GM21360 (cell line): ENCODE data around the gene PARS2.

Experiments used
- ATAC-seq: cut with Tn5 transposase; IDR thresholded peaks from one replicate; pipeline ENCODE4 v1.9.1; 2021; ENCODE audit warnings: mild to moderate bottlenecking, moderate library complexity; ENCODE audit not compliant: unreplicated experiment

Gene PARS2

GRCh38 chr1:54800041-54800898 lies 35.9 kb upstream of the PARS2 start:
- no peak for ATAC-seq

GRCh38 chr1:54798769-54799641 lies 34.7 kb upstream of the PARS2 start:
- ATAC-seq = peak; percentile 37

GRCh38 chr1:54798206-54798605 lies 33.9 kb upstream of the PARS2 start:
- ATAC-seq = no peak

- ATAC-seq = no peak
Measured at GRCh38 chr1:54796902-54797301, 32.6 kb upstream of the PARS2 start.

- no peak for ATAC-seq
Measured at GRCh38 chr1:54795841-54796468, 31.6 kb upstream of the PARS2 start.

- no peak for ATAC-seq
Measured at GRCh38 chr1:54795356-54795665, 31.0 kb upstream of the PARS2 start.

GRCh38 chr1:54794451-54795355 lies 30.4 kb upstream of the PARS2 start:
- ATAC-seq = no peak

GRCh38 chr1:54792686-54793282 lies 28.5 kb upstream of the PARS2 start:
- no peak for ATAC-seq

- ATAC-seq = no peak
Measured at GRCh38 chr1:54791880-54792522, 27.7 kb upstream of the PARS2 start.

- ATAC-seq = no peak
Measured at GRCh38 chr1:54788459-54788858, 24.1 kb upstream of the PARS2 start.

GRCh38 chr1:54787604-54788003 lies 23.3 kb upstream of the PARS2 start:
- ATAC-seq = no peak

- no peak for ATAC-seq
Measured at GRCh38 chr1:54786778-54787177, 22.5 kb upstream of the PARS2 start.

GRCh38 chr1:54784066-54784465 lies 19.7 kb upstream of the PARS2 start:
- ATAC-seq = no peak

- no peak for ATAC-seq
Measured at GRCh38 chr1:54782588-54782987, 18.3 kb upstream of the PARS2 start.

GRCh38 chr1:54782156-54782555 lies 17.8 kb upstream of the PARS2 start:
- no peak for ATAC-seq

GRCh38 chr1:54781023-54781723 lies 16.9 kb upstream of the PARS2 start:
- no peak for ATAC-seq

- ATAC-seq = no peak
Measured at GRCh38 chr1:54777431-54777830, 13.1 kb upstream of the PARS2 start.

- no peak for ATAC-seq
Measured at GRCh38 chr1:54777011-54777410, 12.7 kb upstream of the PARS2 start.
